ENCODE results near the gene CPA3. TPM values are rescaled to one million over a fixed set of nuclear protein-coding genes. Genes with fewer than 3 reads are reported as not detected.

The CPA3 gene
- total RNA-seq, 1 experiment from 2014 or later: not detected

DNA sequence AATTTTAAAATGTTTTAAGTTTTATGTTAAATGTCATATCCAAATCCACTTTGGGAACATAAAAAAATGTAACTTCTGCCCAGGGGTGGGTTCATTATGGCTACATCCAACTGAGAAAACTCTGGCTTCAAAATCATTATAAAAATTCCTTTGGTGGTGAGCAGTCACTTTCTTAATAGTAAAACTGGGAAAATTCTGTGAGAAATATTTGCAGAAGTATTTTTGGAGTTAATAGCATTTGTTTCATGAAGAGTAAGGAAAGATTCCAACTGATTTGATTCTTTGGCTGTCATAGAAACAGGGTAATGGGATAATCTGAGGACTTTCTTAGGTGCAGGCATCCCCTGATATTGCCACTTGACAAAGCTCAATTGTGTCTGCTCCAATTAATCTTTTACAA is 38.8 kb downstream of the CPA3 start:
- POLR2A ChIA-PET: no interaction called here
- Mint-ChIP-seq H3K9me3 (no peaks in the 10 kb centered on the region), H3K4me1 (no peaks in the 10 kb centered on the region), H3K27ac (no peak overlapping the region), H3K36me3 (no peaks in the 10 kb centered on the region), H3K4me3 (no peak overlapping the region), H3K27me3 (ENCODE audit: low read depth) (no peaks in the 10 kb centered on the region)
- CTCF ChIA-PET: no interaction called here
- no peak for DNase-seq (ENCODE audit: low spot score)
- TF ChIP-seq, protein P1, sequence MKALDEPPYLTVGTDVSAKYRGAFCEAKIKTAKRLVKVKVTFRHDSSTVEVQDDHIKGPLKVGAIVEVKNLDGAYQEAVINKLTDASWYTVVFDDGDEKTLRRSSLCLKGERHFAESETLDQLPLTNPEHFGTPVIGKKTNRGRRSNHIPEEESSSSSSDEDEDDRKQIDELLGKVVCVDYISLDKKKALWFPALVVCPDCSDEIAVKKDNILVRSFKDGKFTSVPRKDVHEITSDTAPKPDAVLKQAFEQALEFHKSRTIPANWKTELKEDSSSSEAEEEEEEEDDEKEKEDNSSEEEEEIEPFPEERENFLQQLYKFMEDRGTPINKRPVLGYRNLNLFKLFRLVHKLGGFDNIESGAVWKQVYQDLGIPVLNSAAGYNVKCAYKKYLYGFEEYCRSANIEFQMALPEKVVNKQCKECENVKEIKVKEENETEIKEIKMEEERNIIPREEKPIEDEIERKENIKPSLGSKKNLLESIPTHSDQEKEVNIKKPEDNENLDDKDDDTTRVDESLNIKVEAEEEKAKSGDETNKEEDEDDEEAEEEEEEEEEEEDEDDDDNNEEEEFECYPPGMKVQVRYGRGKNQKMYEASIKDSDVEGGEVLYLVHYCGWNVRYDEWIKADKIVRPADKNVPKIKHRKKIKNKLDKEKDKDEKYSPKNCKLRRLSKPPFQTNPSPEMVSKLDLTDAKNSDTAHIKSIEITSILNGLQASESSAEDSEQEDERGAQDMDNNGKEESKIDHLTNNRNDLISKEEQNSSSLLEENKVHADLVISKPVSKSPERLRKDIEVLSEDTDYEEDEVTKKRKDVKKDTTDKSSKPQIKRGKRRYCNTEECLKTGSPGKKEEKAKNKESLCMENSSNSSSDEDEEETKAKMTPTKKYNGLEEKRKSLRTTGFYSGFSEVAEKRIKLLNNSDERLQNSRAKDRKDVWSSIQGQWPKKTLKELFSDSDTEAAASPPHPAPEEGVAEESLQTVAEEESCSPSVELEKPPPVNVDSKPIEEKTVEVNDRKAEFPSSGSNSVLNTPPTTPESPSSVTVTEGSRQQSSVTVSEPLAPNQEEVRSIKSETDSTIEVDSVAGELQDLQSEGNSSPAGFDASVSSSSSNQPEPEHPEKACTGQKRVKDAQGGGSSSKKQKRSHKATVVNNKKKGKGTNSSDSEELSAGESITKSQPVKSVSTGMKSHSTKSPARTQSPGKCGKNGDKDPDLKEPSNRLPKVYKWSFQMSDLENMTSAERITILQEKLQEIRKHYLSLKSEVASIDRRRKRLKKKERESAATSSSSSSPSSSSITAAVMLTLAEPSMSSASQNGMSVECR (CRISPR knock-in tag; IDR thresholded peaks at IDR 0.05; ENCODE audit: borderline replicate concordance): no peak
- no peak for TF ChIP-seq ATF2 (CRISPR knock-in tag; IDR thresholded peaks at IDR 0.05; ENCODE audit: borderline replicate concordance, low read depth)
- no peak for TF ChIP-seq SP1 (CRISPR knock-in tag; conservative IDR thresholded peaks at IDR 0.05)
- TF ChIP-seq ETV6 (CRISPR knock-in tag; IDR thresholded peaks at IDR 0.05): no peak
- TF ChIP-seq RORB (CRISPR knock-in tag; IDR thresholded peaks at IDR 0.05): no peak
- no peak for TF ChIP-seq KAT7 (CRISPR knock-in tag; IDR thresholded peaks at IDR 0.05; ENCODE audit: borderline replicate concordance)
- no peak for TF ChIP-seq NFATC4 (CRISPR knock-in tag; IDR thresholded peaks at IDR 0.05)
- TF ChIP-seq, protein P2, sequence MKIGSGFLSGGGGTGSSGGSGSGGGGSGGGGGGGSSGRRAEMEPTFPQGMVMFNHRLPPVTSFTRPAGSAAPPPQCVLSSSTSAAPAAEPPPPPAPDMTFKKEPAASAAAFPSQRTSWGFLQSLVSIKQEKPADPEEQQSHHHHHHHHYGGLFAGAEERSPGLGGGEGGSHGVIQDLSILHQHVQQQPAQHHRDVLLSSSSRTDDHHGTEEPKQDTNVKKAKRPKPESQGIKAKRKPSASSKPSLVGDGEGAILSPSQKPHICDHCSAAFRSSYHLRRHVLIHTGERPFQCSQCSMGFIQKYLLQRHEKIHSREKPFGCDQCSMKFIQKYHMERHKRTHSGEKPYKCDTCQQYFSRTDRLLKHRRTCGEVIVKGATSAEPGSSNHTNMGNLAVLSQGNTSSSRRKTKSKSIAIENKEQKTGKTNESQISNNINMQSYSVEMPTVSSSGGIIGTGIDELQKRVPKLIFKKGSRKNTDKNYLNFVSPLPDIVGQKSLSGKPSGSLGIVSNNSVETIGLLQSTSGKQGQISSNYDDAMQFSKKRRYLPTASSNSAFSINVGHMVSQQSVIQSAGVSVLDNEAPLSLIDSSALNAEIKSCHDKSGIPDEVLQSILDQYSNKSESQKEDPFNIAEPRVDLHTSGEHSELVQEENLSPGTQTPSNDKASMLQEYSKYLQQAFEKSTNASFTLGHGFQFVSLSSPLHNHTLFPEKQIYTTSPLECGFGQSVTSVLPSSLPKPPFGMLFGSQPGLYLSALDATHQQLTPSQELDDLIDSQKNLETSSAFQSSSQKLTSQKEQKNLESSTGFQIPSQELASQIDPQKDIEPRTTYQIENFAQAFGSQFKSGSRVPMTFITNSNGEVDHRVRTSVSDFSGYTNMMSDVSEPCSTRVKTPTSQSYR (CRISPR knock-in tag; IDR thresholded peaks at IDR 0.05): no peak
- TF ChIP-seq E2F5 (CRISPR knock-in tag; IDR thresholded peaks at IDR 0.05): no peak
- no peak for TF ChIP-seq ZNF138 (CRISPR knock-in tag; conservative IDR thresholded peaks at IDR 0.05)
- TF ChIP-seq ZSCAN18 (CRISPR knock-in tag; IDR thresholded peaks at IDR 0.05): no peak
- TF ChIP-seq OVOL2 (CRISPR knock-in tag; IDR thresholded peaks at IDR 0.05; ENCODE audit: borderline replicate concordance): no peak
- TF ChIP-seq FOXP1 (CRISPR knock-in tag; IDR thresholded peaks at IDR 0.05; ENCODE audit: borderline replicate concordance): no peak
- no peak for TF ChIP-seq TCF7 (CRISPR knock-in tag; IDR thresholded peaks at IDR 0.05; ENCODE audit: low read depth)
- TF ChIP-seq SOX15 (CRISPR knock-in tag; IDR thresholded peaks at IDR 0.05): no peak
- no peak for TF ChIP-seq JAZF1 (CRISPR knock-in tag; IDR thresholded peaks at IDR 0.05)
- TF ChIP-seq FOXK1 (CRISPR knock-in tag; IDR thresholded peaks at IDR 0.05): no peak
- no peak for ATAC-seq
